Central memory CD8-positive, alpha-beta T cell (primary cell): Measurements from ENCODE around the gene COL27A1.

Source experiments
- ATAC-seq: fragments of 150-1000 bp; cut with Tn5 transposase; replicated peaks from 2 replicates; pipeline ENCODE4 v1.10.0; 2022; ENCODE audit warnings: mild to moderate bottlenecking, moderate FRiP score, moderate number of reproducible peaks; ENCODE audit not compliant: poor library complexity, severe bottlenecking; ENCODE audit errors: extremely low read depth
- DNase-seq, 2 donors: peaks; one replicate each; pipeline ENCODE4 v3.0.0; 2021; ENCODE audit warnings: low spot score in 2 of 2
- H3K27ac Mint-ChIP-seq: one replicate; pipeline ENCODE4 v1.8.0; 2022; ENCODE audit warnings: low read depth, mild to moderate bottlenecking, moderate library complexity, mixed read lengths
- H3K27me3 Mint-ChIP-seq: one replicate; pipeline ENCODE4 v1.8.0; 2022; ENCODE audit warnings: mixed read lengths
- H3K36me3 Mint-ChIP-seq: one replicate; pipeline ENCODE4 v1.8.0; 2022; ENCODE audit warnings: mild to moderate bottlenecking, moderate library complexity, mixed read lengths; ENCODE audit not compliant: insufficient read depth
- H3K4me1 Mint-ChIP-seq: one replicate; pipeline ENCODE4 v1.8.0; 2022; ENCODE audit warnings: mixed read lengths
- H3K4me3 Mint-ChIP-seq: one replicate; pipeline ENCODE4 v1.8.0; 2022; ENCODE audit warnings: mild to moderate bottlenecking, moderate library complexity, mixed read lengths
- H3K9me3 Mint-ChIP-seq: one replicate; pipeline ENCODE4 v1.8.0; 2022; ENCODE audit warnings: mixed read lengths

The COL27A1 gene

GRCh38 chr9:114240647-114241558 is 85.6 kb downstream of the COL27A1 start:
- Mint-ChIP-seq H3K4me3 (no peak overlapping the region), H3K27me3 (peaks cover 43% of the 10 kb centered on the region), H3K36me3 (peaks cover 2% of the 10 kb centered on the region), H3K4me1 (peaks cover 5% of the 10 kb centered on the region), H3K27ac (no peak overlapping the region), H3K9me3 (no peaks in the 10 kb centered on the region)
- ATAC-seq (no peak), DNase-seq (no peak)

- Mint-ChIP-seq H3K36me3 (peaks cover 2% of the 10 kb centered on the region), H3K9me3 (no peaks in the 10 kb centered on the region), H3K27ac (no peak overlapping the region), H3K4me3 (no peak overlapping the region), H3K27me3 (peaks cover 24% of the 10 kb centered on the region), H3K4me1 (peaks cover 5% of the 10 kb centered on the region)
- ATAC-seq: no peak
- no peak for DNase-seq
Observed at GRCh38 chr9:114242837-114243236, 87.5 kb downstream of the COL27A1 start.

GRCh38 chr9:114243240-114243639 is 87.9 kb downstream of the COL27A1 start:
- Mint-ChIP-seq H3K27me3 (peaks cover 22% of the 10 kb centered on the region), H3K4me3 (no peak overlapping the region), H3K36me3 (peaks cover 2% of the 10 kb centered on the region), H3K27ac (no peak overlapping the region), H3K9me3 (no peaks in the 10 kb centered on the region), H3K4me1 (peaks cover 5% of the 10 kb centered on the region)
- DNase-seq: no peak
- no peak for ATAC-seq

- peaks cover 2% of the 10 kb centered on the region for H3K36me3 Mint-ChIP-seq
- no peaks in the 10 kb centered on the region for H3K4me1 Mint-ChIP-seq
- no peak for DNase-seq
- peaks cover 12% of the 10 kb centered on the region for H3K27me3 Mint-ChIP-seq
- no peak for ATAC-seq
- no peak overlapping the region for H3K27ac Mint-ChIP-seq
- H3K9me3 Mint-ChIP-seq: no peaks in the 10 kb centered on the region
- no peak overlapping the region for H3K4me3 Mint-ChIP-seq
Observed at GRCh38 chr9:114244570-114244969, 89.2 kb downstream of the COL27A1 start.

GRCh38 chr9:114246558-114246957 is 91.2 kb downstream of the COL27A1 start:
- DNase-seq (no peak), ATAC-seq (no peak)
- Mint-ChIP-seq H3K27me3 (peaks cover 10% of the 10 kb centered on the region), H3K4me3 (no peak overlapping the region), H3K27ac (no peak overlapping the region), H3K36me3 (peaks cover 2% of the 10 kb centered on the region), H3K4me1 (no peaks in the 10 kb centered on the region), H3K9me3 (no peaks in the 10 kb centered on the region)

GRCh38 chr9:114247077-114247476 is 91.7 kb downstream of the COL27A1 start:
- Mint-ChIP-seq H3K4me1 (no peaks in the 10 kb centered on the region), H3K27me3 (peaks cover 5% of the 10 kb centered on the region), H3K4me3 (no peak overlapping the region), H3K9me3 (no peaks in the 10 kb centered on the region), H3K27ac (no peak overlapping the region), H3K36me3 (peaks cover under 1% of the 10 kb centered on the region)
- DNase-seq: no peak
- no peak for ATAC-seq

GRCh38 chr9:114247491-114247890 is 92.2 kb downstream of the COL27A1 start:
- DNase-seq: no peak
- H3K27me3 Mint-ChIP-seq: peaks cover 3% of the 10 kb centered on the region
- no peaks in the 10 kb centered on the region for H3K36me3 Mint-ChIP-seq
- H3K4me1 Mint-ChIP-seq: no peaks in the 10 kb centered on the region
- no peak for ATAC-seq
- no peak overlapping the region for H3K27ac Mint-ChIP-seq
- H3K4me3 Mint-ChIP-seq: no peak overlapping the region
- H3K9me3 Mint-ChIP-seq: no peaks in the 10 kb centered on the region

- no peaks in the 10 kb centered on the region for H3K9me3 Mint-ChIP-seq
- no peak overlapping the region for H3K27ac Mint-ChIP-seq
- ATAC-seq (no peak), DNase-seq (no peak)
- H3K36me3 Mint-ChIP-seq: peaks cover 2% of the 10 kb centered on the region
- peaks cover 11% of the 10 kb centered on the region for H3K27me3 Mint-ChIP-seq
- H3K4me3 Mint-ChIP-seq: no peak overlapping the region
- H3K4me1 Mint-ChIP-seq: no peaks in the 10 kb centered on the region
Observed at GRCh38 chr9:114248299-114248707, 93.0 kb downstream of the COL27A1 start.

- peaks cover 2% of the 10 kb centered on the region for H3K36me3 Mint-ChIP-seq
- ATAC-seq (no peak), DNase-seq (no peak)
- no peak overlapping the region for H3K4me3 Mint-ChIP-seq
- no peak overlapping the region for H3K27ac Mint-ChIP-seq
- peaks cover 24% of the 10 kb centered on the region for H3K27me3 Mint-ChIP-seq
- H3K9me3 Mint-ChIP-seq: no peaks in the 10 kb centered on the region
- no peaks in the 10 kb centered on the region for H3K4me1 Mint-ChIP-seq
Observed at GRCh38 chr9:114249424-114250234, 94.3 kb downstream of the COL27A1 start.

GRCh38 chr9:114250235-114250568 is 94.9 kb downstream of the COL27A1 start:
- Mint-ChIP-seq H3K36me3 (peaks cover 2% of the 10 kb centered on the region), H3K4me3 (no peak overlapping the region), H3K27me3 (peaks cover 26% of the 10 kb centered on the region), H3K4me1 (no peaks in the 10 kb centered on the region), H3K9me3 (no peaks in the 10 kb centered on the region), H3K27ac (no peak overlapping the region)
- DNase-seq (no peak), ATAC-seq (no peak)

- peaks cover 2% of the 10 kb centered on the region for H3K36me3 Mint-ChIP-seq
- H3K9me3 Mint-ChIP-seq: no peaks in the 10 kb centered on the region
- no peak for ATAC-seq
Observed at GRCh38 chr9:114250648-114251047, 95.3 kb downstream of the COL27A1 start.

GRCh38 chr9:114252394-114252793 is 97.1 kb downstream of the COL27A1 start:
- ATAC-seq: no peak
- Mint-ChIP-seq H3K27me3 (peaks cover 26% of the 10 kb centered on the region), H3K27ac (no peak overlapping the region), H3K9me3 (no peaks in the 10 kb centered on the region), H3K36me3 (peaks cover 2% of the 10 kb centered on the region), H3K4me3 (no peak overlapping the region), H3K4me1 (no peaks in the 10 kb centered on the region)
- DNase-seq: no peak

More at GRCh38 chr9:114250648-114251047, 95.3 kb downstream of the COL27A1 start:
- Mint-ChIP-seq H3K27ac (no peak overlapping the region), H3K4me1 (no peaks in the 10 kb centered on the region), H3K27me3 (peaks cover 26% of the 10 kb centered on the region), H3K4me3 (no peak overlapping the region)
- no peak for DNase-seq
